PC-9 (cell line): ENCODE measurements around the gene COG5. TPM values are rescaled to one million over a fixed set of nuclear protein-coding genes. Genes with fewer than 3 reads are reported as not detected.

Source experiments
- BruUV-seq: library from RNA; stranded (reverse); fragments of 400-500 nt; replicated peaks from 2 replicates; lab custom pipeline; 2021; lab: Mats Ljungman, UMichigan
- CTCF ChIA-PET: fragments of 300-600 bp; sonication (Branson Sonifier 250); formaldehyde crosslinking; loops from one replicate; lab custom pipeline; 2022; ENCODE audit warnings: antibody characterized with exemption; lab: Charles Lee
- POLR2A ChIA-PET: fragments of 300-600 bp; sonication (Branson Sonifier 250); formaldehyde crosslinking; loops from one replicate; lab custom pipeline; 2022; ENCODE audit warnings: antibody characterized with exemption; ENCODE audit not compliant: unreplicated experiment; lab: Charles Lee
- DNase-seq, 2 experiments: peaks; one replicate each; pipeline versions ENCODE4 v3.0.0 to v3.0.0-alpha.2; 2015 to 2022; ENCODE audit warnings: mixed read lengths in 1 of 2
- H2AFZ ChIP-seq: fragments of 200-600 bp; sonication (generic); 2 replicates; pipeline ENCODE4 v1.8.1; 2017; ENCODE audit warnings: antibody characterized with exemption
- H3F3A ChIP-seq: fragments of 200-600 bp; sonication (generic); 2 replicates; pipeline ENCODE4 v1.8.1; 2017; ENCODE audit warnings: antibody characterized with exemption, mild to moderate bottlenecking, low read depth; ENCODE audit not compliant: insufficient read depth
- H3K27ac ChIP-seq: fragments of 200-600 bp; sonication (generic); 2 replicates; pipeline ENCODE4 v1.6.1; 2016; ENCODE audit warnings: mixed run types
- H3K27me3 ChIP-seq: fragments of 200-600 bp; sonication (generic); 2 replicates; pipeline ENCODE4 v1.6.1; 2016; ENCODE audit warnings: low read depth, mixed run types; ENCODE audit not compliant: insufficient read depth
- H3K36me3 ChIP-seq: fragments of 200-600 bp; sonication (generic); 2 replicates; pipeline ENCODE4 v1.6.1; 2016; ENCODE audit warnings: low read depth, mixed run types
- H3K4me1 ChIP-seq: fragments of 200-600 bp; sonication (generic); replicated peaks from 2 replicates; pipeline ENCODE4 v1.6.1; 2016; ENCODE audit warnings: mixed run types; ENCODE audit not compliant: insufficient read depth
- H3K4me2 ChIP-seq: fragments of 200-600 bp; sonication (generic); 2 replicates; pipeline ENCODE4 v1.6.1; 2017; ENCODE audit warnings: mixed run types
- H3K4me3 ChIP-seq: fragments of 200-600 bp; sonication (generic); 2 replicates; pipeline ENCODE4 v1.6.1; 2016; ENCODE audit warnings: mixed run types
- H3K79me2 ChIP-seq: fragments of 200-600 bp; sonication (generic); 2 replicates; pipeline ENCODE4 v1.6.1; 2017; ENCODE audit warnings: low read depth, mixed run types
- H3K9me2 ChIP-seq: fragments of 200-600 bp; sonication (generic); 2 replicates; pipeline ENCODE4 v1.8.1; 2017; ENCODE audit warnings: mild to moderate bottlenecking; ENCODE audit not compliant: insufficient read depth
- H3K9me3 ChIP-seq: fragments of 200-600 bp; sonication (generic); 2 replicates; pipeline ENCODE4 v1.8.1; 2016; ENCODE audit warnings: low read depth; ENCODE audit not compliant: insufficient read depth
- H4K20me1 ChIP-seq: fragments of 200-600 bp; sonication (generic); 2 replicates; pipeline ENCODE4 v1.8.1; 2017; ENCODE audit not compliant: insufficient read depth
- CTCF ChIP-seq: fragments of 200-600 bp; sonication (generic); conservative IDR thresholded peaks from 2 replicates; pipeline ENCODE4 v1.6.1; 2017; ENCODE audit warnings: mixed run types, antibody characterized with exemption, mild to moderate bottlenecking, moderate library complexity
- EZH2 ChIP-seq: fragments of 200-600 bp; sonication (generic); IDR thresholded peaks from 2 replicates; pipeline ENCODE4 v1.8.0; 2017; ENCODE audit warnings: antibody characterized with exemption, low read depth
- intact Hi-C: fragments of 100-400 bp; cut with micrococcal nuclease; formaldehyde crosslinking; loops from one replicate; pipeline ENCODE4 v1.10.0; 2022; ENCODE audit not compliant: unreplicated experiment
- total RNA-seq: library from RNA; stranded (reverse); gene quantifications from 2 replicates; pipeline ENCODE4 v1.2.3, GENCODE V29; 2021

The COG5 gene
- total RNA-seq, 1 experiment from 2014 or later = 43.5 TPM

- Histone ChIP-seq H4K20me1 (no peaks in the 10 kb centered on the region), H3K27me3 (no peaks in the 10 kb centered on the region), H3K9me2 (no peaks in the 10 kb centered on the region), H3K36me3 (peaks cover 19% of the 10 kb centered on the region), H3K9me3 (no peaks in the 10 kb centered on the region), H2AFZ (no peak overlapping the region), H3F3A (no peaks in the 10 kb centered on the region), H3K4me3 (no peak overlapping the region), H3K27ac (no peak overlapping the region), H3K79me2 (no peaks in the 10 kb centered on the region), H3K4me2 (no peak overlapping the region), H3K4me1 (no peaks in the 10 kb centered on the region)
- CTCF ChIA-PET = no interaction called here
- intact Hi-C loops = no loop called here
- DNase-seq = no peak
- no TSS peak for BruUV-seq
- TF ChIP-seq EZH2 (no peak), CTCF (no peak)
- POLR2A ChIA-PET = no interaction called here
These were observed 198.9 kb downstream of the COG5 start for GRCh38 chr7:107364787-107365186.

GRCh38 chr7:107359520-107360316, 204.0 kb downstream of the COG5 start:
- ChIA-PET CTCF (no interaction called here), POLR2A (no interaction called here)
- H3K36me3 ChIP-seq = peaks cover 19% of the 10 kb centered on the region
- TF ChIP-seq CTCF (no peak), EZH2 (no peak)
- H2AFZ ChIP-seq = no peak overlapping the region
- DNase-seq = no peak
- no peaks in the 10 kb centered on the region for H3K4me1 ChIP-seq
- H3K9me2 ChIP-seq = no peaks in the 10 kb centered on the region
- H3K4me3 ChIP-seq = no peak overlapping the region
- H4K20me1 ChIP-seq = no peaks in the 10 kb centered on the region
- H3K79me2 ChIP-seq = no peaks in the 10 kb centered on the region
- no peak overlapping the region for H3K27ac ChIP-seq
- intact Hi-C loops = no loop called here
- H3K4me2 ChIP-seq = no peak overlapping the region
- BruUV-seq = no TSS peak
- no peaks in the 10 kb centered on the region for H3K9me3 ChIP-seq
- no peaks in the 10 kb centered on the region for H3K27me3 ChIP-seq
- no peaks in the 10 kb centered on the region for H3F3A ChIP-seq

DNA sequence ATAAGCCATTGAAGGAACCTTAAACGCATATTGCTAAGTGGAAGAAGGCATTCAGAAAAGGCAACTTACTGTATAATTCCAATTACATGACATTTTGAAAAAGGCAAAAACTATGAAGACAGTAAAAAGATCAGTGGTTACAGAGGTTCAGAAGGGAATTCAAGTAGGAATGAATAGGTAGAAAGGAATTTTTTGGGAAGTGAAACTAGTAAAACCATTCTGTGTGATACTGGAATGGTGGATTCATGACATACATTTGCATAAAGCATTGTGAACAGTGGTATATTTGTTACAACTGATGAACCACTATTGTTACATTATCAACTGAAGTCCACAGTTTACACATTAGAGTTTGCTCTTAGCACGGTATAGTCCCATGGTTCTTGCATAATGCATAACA, 208.1 kb downstream of the COG5 start:
- Histone ChIP-seq H3K27ac (no peak overlapping the region), H3K4me3 (no peak overlapping the region), H3F3A (no peaks in the 10 kb centered on the region), H4K20me1 (no peaks in the 10 kb centered on the region; the same call in 1 of the 2 replicates), H3K27me3 (no peaks in the 10 kb centered on the region), H3K9me2 (no peaks in the 10 kb centered on the region), H3K9me3 (no peaks in the 10 kb centered on the region), H3K36me3 (peaks cover 7% of the 10 kb centered on the region), H2AFZ (no peak overlapping the region), H3K4me1 (no peaks in the 10 kb centered on the region), H3K4me2 (no peak overlapping the region), H3K79me2 (no peaks in the 10 kb centered on the region)
- no TSS peak for BruUV-seq
- ChIA-PET POLR2A (no interaction called here), CTCF (interaction anchor here (0.5 kb wide), 1 partner anchor 49 kb away, joined by 6 read pairs; no protein-coding TSS in a partner anchor)
- intact Hi-C loops = no loop called here
- no peak for DNase-seq
- TF ChIP-seq CTCF (no peak), EZH2 (no peak)
